Muscle layer of duodenum (tissue), 2 donors: ENCODE measurements around the gene LRRN4CL.
"Not testable (repeated sequence)": the region's sequence is repeated elsewhere in the genome, so short reads cannot be mapped to it uniquely, and the experiment has no call there.

Experiments
- H3K27ac ChIP-seq: one replicate; pipeline ENCODE4 v1.7.0; 2013; ENCODE audit warnings: mild to moderate bottlenecking, low read length
- H3K27me3 ChIP-seq: one replicate; pipeline ENCODE4 v1.7.0; 2013; ENCODE audit warnings: low read depth, mild to moderate bottlenecking, control low read depth, low read length
- H3K36me3 ChIP-seq, 2 donors: one replicate each; pipeline ENCODE4 v1.7.0; 2013; ENCODE audit warnings: low read length in 2 of 2, control low read depth in 1 of 2, mild to moderate bottlenecking in 1 of 2; ENCODE audit not compliant: insufficient read depth in 2 of 2, control insufficient read depth in 1 of 2
- H3K4me1 ChIP-seq, 2 donors: one replicate each; pipeline ENCODE4 v1.7.0; 2013; ENCODE audit warnings: low read length in 2 of 2, mild to moderate bottlenecking in 2 of 2, control low read depth in 1 of 2, moderate library complexity in 1 of 2; ENCODE audit not compliant: insufficient read depth in 2 of 2, control insufficient read depth in 1 of 2
- H3K4me3 ChIP-seq, 2 donors: one replicate each; pipeline ENCODE4 v1.7.0; 2013; ENCODE audit warnings: low read length in 2 of 2, low read depth in 1 of 2, mild to moderate bottlenecking in 1 of 2
- H3K9me3 ChIP-seq, 2 donors: one replicate each; pipeline ENCODE4 v1.7.0; 2013; ENCODE audit warnings: low read length in 2 of 2, control low read depth in 1 of 2, mild to moderate bottlenecking in 1 of 2; ENCODE audit not compliant: control insufficient read depth in 1 of 2
- donor health status: healthy.

LRRN4CL gene

DNA sequence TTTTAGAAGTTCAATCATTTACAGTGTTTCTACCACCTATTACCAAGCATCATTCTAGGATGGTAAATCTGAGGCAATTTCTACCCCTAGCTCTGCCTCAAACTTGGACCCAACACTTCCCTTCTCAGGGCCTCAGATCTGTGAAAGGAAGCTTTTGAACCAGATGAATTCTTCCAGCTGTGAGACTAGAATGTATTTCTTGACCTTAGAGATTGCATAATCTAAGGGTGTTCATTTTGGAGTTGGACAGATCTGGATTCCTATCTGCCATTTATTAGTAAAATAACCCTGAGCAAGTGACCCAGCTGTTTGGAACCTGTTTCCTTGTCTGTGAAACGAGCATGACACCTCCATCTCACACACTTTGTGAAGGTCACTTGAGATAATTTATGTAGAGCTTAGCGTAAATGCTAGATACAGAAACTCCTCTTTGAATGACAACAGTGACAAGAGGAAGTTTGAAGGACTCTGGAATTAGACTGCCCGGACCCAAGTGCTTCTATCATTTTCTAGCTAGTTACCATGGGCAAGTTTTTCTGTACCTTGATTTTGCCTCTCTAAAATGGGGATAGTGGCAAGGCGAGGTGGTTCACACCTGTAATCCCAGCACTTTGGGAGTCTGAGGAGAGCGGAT is 32.4 kb downstream of the LRRN4CL start:
- Histone ChIP-seq H3K27me3 (no peaks in the 10 kb centered on the region), H3K4me1 (peaks cover 0 to 8% of the 10 kb centered on the region in 2 donors), H3K27ac (no peak overlapping the region), H3K9me3 (no peaks in the 10 kb centered on the region), H3K4me3 (no peak overlapping the region), H3K36me3 (no peaks in the 10 kb centered on the region)

DNA sequence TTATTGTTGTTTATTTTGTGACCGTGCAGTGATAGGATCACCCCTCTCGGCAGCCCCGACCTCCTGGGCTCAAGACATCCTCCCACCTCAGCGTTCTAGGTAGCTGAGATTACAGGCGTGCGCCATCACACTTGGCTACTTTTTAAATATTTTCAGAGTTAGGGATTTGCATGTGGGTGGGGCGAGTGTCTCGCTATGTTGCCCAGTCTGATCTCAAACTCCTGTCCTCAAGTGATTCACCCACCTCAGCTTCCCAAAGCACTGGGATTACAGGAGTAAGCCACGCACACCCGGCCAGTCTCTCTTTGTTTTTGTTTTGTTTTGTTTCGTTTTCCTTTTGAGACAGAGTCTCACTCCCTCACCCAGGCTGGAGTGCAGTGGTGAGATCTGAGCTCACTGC is 35.0 kb downstream of the LRRN4CL start:
- no peak overlapping the region for H3K4me3 ChIP-seq
- peaks cover 0 to 13% of the 10 kb centered on the region in 2 donors for H3K4me1 ChIP-seq

DNA sequence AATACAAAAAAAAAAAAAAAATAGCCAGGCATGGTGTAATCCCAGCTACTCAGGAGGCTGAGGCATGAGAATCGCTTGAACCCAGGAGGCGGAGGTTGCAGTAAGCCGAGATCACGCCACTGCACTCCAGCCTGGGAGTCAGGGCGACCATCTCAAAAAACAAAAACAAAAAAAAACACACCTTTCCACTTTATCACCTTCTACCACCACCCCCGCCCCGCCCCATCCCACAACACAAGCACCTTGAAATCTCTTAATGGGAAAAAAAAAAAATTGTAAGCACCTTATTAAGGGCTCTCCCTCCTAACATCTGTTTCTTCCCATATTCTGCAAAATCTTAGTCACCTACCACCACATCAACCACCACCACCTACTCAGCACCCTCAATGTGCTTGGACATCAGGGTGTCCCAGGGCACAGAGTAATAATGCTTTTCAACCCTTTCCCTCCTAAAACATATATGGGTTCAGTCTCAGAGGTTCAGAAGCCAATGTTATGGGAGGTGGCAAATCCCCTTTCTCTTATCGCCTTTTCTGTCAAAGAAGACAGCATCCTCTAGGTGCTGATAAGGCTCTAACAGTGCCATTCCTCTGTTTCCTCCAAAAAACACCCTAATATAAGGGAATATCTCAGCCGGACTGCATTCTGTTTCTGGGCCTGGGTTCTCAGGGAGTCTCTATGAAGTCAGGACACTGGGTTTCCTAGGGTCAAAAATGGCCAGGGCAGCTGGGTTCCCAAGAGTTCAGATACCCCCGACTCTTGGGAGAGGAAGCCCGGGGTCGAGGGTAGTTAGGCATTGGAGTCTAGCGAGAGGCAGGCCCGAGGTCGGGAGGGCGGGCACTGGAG is 36.9 kb downstream of the LRRN4CL start:
- no peaks in the 10 kb centered on the region for H3K9me3 ChIP-seq
- H3K4me3 ChIP-seq = peak overlapping the region; percentile 90 to 91
- H3K4me1 ChIP-seq = peaks cover 0 to 15% of the 10 kb centered on the region in 2 donors
- peak overlapping the region; percentile 88 for H3K27ac ChIP-seq
- H3K36me3 ChIP-seq = peaks cover 11 to 20% of the 10 kb centered on the region in 2 donors
- H3K27me3 ChIP-seq = no peaks in the 10 kb centered on the region

More for the DNA sequence above, 35.0 kb downstream of the LRRN4CL start:
- H3K27ac ChIP-seq = no peak overlapping the region
- no peaks in the 10 kb centered on the region for H3K9me3 ChIP-seq
- no peaks in the 10 kb centered on the region for H3K27me3 ChIP-seq
- peaks cover 4% of the 10 kb centered on the region in 2 donors for H3K36me3 ChIP-seq

GRCh38 chr11:62650283-62650682 is 39.0 kb downstream of the LRRN4CL start:
- H3K4me1 ChIP-seq = peaks cover 6 to 28% of the 10 kb centered on the region in 2 donors
- H3K4me3 ChIP-seq, H3K9me3 ChIP-seq, H3K27ac ChIP-seq, H3K27me3 ChIP-seq: not testable (repeated sequence)
- H3K36me3 ChIP-seq = peaks cover 11 to 27% of the 10 kb centered on the region in 2 donors

DNA sequence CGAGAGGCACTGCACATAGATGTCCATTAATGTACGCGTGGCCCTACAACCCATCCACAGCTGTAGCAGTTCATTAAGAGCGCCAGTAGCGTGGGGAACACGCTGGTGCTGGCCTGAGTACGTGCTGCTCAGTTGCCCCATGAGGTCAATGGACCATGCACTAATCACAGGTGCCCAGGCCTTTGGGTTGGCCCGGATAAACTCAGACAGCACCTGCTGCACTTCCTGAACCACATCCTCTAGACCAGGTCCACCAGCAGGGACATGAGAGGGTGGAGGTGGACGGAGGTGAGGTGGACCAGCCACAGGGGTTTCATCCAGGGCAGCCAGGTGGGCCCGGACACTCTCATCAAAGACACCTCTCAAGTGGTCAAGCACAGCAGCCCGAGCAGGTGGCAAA is 39.8 kb downstream of the LRRN4CL start:
- Histone ChIP-seq H3K36me3 (peaks cover 11 to 28% of the 10 kb centered on the region in 2 donors), H3K27ac (no peak overlapping the region), H3K27me3 (no peaks in the 10 kb centered on the region), H3K4me1 (peaks cover 6 to 36% of the 10 kb centered on the region in 2 donors), H3K4me3 (no peak overlapping the region), H3K9me3 (no peaks in the 10 kb centered on the region)

GRCh38 chr11:62648967-62649364 is 40.4 kb downstream of the LRRN4CL start:
- no peaks in the 10 kb centered on the region for H3K27me3 ChIP-seq
- H3K36me3 ChIP-seq = peaks cover 11 to 32% of the 10 kb centered on the region in 2 donors
- peaks cover 6 to 39% of the 10 kb centered on the region in 2 donors for H3K4me1 ChIP-seq
- no peaks in the 10 kb centered on the region for H3K9me3 ChIP-seq
- no peak overlapping the region for H3K4me3 ChIP-seq
- H3K27ac ChIP-seq = no peak overlapping the region

GRCh38 chr11:62648185-62648966 is 41.0 kb downstream of the LRRN4CL start:
- H3K4me1 ChIP-seq = peaks cover 6 to 39% of the 10 kb centered on the region in 2 donors

DNA sequence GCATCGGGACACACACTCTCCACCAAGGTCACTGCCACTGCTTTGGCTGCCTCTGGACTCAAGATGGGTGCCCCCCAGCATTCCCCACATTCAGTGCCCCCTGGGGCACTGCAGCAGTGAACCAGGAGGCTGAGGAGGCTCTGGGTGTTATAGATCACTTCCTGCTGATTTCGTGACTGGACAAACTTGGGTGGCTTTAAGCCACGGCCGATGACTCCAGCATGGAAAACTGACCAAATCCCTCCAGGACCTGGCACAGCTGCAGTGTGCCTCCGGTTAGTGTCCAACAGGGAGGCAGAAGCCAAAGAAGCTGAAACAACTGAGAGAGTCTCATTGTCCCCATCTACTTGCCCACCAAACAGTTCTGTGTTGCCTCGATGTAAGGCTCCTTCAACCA is 41.7 kb downstream of the LRRN4CL start:
- H3K36me3 ChIP-seq = peaks cover 14 to 43% of the 10 kb centered on the region in 2 donors
- no peak overlapping the region for H3K27ac ChIP-seq
- peaks cover 6 to 38% of the 10 kb centered on the region in 2 donors for H3K4me1 ChIP-seq
- no peak overlapping the region for H3K4me3 ChIP-seq
- no peaks in the 10 kb centered on the region for H3K27me3 ChIP-seq
- H3K9me3 ChIP-seq = no peaks in the 10 kb centered on the region

More at GRCh38 chr11:62648185-62648966, 41.0 kb downstream of the LRRN4CL start:
- Histone ChIP-seq H3K36me3 (peaks cover 11 to 36% of the 10 kb centered on the region in 2 donors), H3K9me3 (no peaks in the 10 kb centered on the region), H3K27ac (no peak overlapping the region), H3K4me3 (no peak overlapping the region), H3K27me3 (no peaks in the 10 kb centered on the region)

DNA sequence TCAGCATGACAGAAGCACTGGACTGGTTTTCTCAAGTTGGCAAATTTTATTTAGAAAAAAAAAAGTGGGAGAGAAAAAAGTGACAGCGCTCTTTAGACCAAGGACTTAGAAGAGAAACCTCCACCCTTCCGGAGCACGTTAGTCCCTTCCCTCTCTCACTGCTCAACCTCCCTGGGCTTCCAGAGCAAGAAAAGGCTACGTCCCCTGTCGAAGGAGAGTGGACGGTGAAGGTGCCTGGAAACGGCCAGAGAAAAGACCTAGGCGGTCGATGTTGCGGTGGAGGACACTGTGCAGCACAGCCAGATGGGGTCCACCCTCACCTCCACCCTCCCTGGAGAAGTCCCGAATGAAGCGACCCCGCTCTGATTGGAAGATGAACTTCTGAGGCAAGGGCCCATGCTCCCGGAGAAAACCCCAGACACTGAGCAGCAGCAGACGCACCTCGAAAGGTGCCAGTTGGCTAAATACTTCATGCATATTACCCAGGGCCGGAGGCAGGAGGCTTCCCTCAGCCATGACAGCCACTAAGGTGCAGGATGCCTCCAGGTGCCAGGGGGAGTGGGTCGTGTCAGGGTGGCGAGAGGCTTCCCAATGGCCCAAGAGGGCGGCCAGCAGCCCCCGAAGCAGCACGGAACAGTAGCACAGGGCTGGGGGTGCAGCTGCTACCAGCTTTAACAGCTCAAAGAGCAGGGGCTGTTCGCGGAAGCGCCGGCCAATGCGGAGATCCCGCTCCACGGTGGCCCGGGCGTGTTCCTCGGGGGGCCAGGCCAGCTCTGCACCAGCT is 42.3 kb downstream of the LRRN4CL start:
- no peaks in the 10 kb centered on the region for H3K9me3 ChIP-seq
- peak overlapping the region in 1 of 2 donors; percentile 99 for H3K4me3 ChIP-seq
- H3K27ac ChIP-seq = peak overlapping the region; percentile 68
- H3K27me3 ChIP-seq = no peaks in the 10 kb centered on the region
- peaks cover 6 to 32% of the 10 kb centered on the region in 2 donors for H3K4me1 ChIP-seq
- peaks cover 16 to 43% of the 10 kb centered on the region in 2 donors for H3K36me3 ChIP-seq

GRCh38 chr11:62645946-62646824 is 43.1 kb downstream of the LRRN4CL start, which contains the start of gene GANAB:
TSS of gene GANAB (minus strand) at chr11:62646613. CDS start at chr11:62646599, 14 bp downstream.
- no peaks in the 10 kb centered on the region for H3K9me3 ChIP-seq
- no peaks in the 10 kb centered on the region for H3K27me3 ChIP-seq
- peak within 1 kb of the TSS; percentile 75 for H3K27ac ChIP-seq
- peaks cover 16 to 43% of the 10 kb centered on the region in 2 donors for H3K36me3 ChIP-seq
- peak within 1 kb of the TSS; percentile 81 to 99 for H3K4me3 ChIP-seq
- peaks cover 6 to 25% of the 10 kb centered on the region in 2 donors for H3K4me1 ChIP-seq
